Measurements from ENCODE around the gene SMC6.

GRCh38 chr2:17649026-17649425 is 104.6 kb downstream of the SMC6 start:
- no peak for TF ChIP-seq CTCF (IDR thresholded peaks at IDR 0.05)
- TF ChIP-seq POLR2A (IDR thresholded peaks at IDR 0.05): no peak
